GM12878 (cell line): Measurements from ENCODE around the gene ATF2. TPM values are rescaled to one million over a fixed set of nuclear protein-coding genes. Genes with fewer than 3 reads are reported as not detected.
A peak's percentile ranks its signal among the peaks of the same experiment; 100 is the strongest.

Source experiments
- BHLHE40 ChIP-seq, 2 experiments: fragments of 450-650 bp in 1 of 2; IDR thresholded peaks; 2 replicates each; pipeline ENCODE4 v1.6.1; 2011 to 2017; ENCODE audit warnings: low read depth in 2 of 2, borderline replicate concordance in 1 of 2, improper control_type of control experiment in 1 of 2, low read length in 1 of 2, mild to moderate bottlenecking in 1 of 2
- BMI1 ChIP-seq: fragments of 450-650 bp; IDR thresholded peaks from 2 replicates; pipeline ENCODE4 v1.6.1; 2016; ENCODE audit warnings: mild to moderate bottlenecking, moderate library complexity, borderline replicate concordance
- CBX3 ChIP-seq: fragments of 200-600 bp; sonication (generic); IDR thresholded peaks from 2 replicates; pipeline ENCODE4 v1.6.1; 2016; ENCODE audit warnings: low read depth, borderline replicate concordance
- CEBPZ ChIP-seq: fragments of 150-350 bp; IDR thresholded peaks from 2 replicates; pipeline ENCODE4 v1.6.1; 2016; ENCODE audit warnings: low read depth, low read length
- CHD2 ChIP-seq: IDR thresholded peaks from 2 replicates; pipeline ENCODE4 v1.6.1; 2011; ENCODE audit warnings: low read depth, low read length, improper control_type of control experiment, borderline replicate concordance
- CREM ChIP-seq: IDR thresholded peaks from 2 replicates; pipeline ENCODE4 v1.6.1; 2014; ENCODE audit warnings: antibody characterized with exemption, low read depth
- EGR1 ChIP-seq, 2 experiments: IDR thresholded peaks; 1 replicate in 1 of 2; 2 replicates in 1 of 2; pipeline ENCODE4 v1.6.1; 2011 to 2012; ENCODE audit warnings: low read depth in 2 of 2, low read length in 2 of 2, borderline replicate concordance in 1 of 2, mild to moderate bottlenecking in 1 of 2, moderate library complexity in 1 of 2
- EP300 ChIP-seq, 2 experiments: fragments of 150-350 bp in 1 of 2; IDR thresholded peaks; 2 replicates each; pipeline ENCODE4 v1.6.1; 2011 to 2012; ENCODE audit warnings: low read depth in 2 of 2, low read length in 2 of 2, borderline replicate concordance in 1 of 2, improper control_type of control experiment in 1 of 2, inconsistent platforms in 1 of 2; ENCODE audit not compliant: control insufficient read depth in 1 of 2
- JUND ChIP-seq: IDR thresholded peaks from 2 replicates; pipeline ENCODE4 v1.6.1; 2012; ENCODE audit warnings: low read depth, mild to moderate bottlenecking, low read length, improper control_type of control experiment, moderate library complexity
- MYB ChIP-seq: fragments of 150-350 bp; IDR thresholded peaks from 2 replicates; pipeline ENCODE4 v1.6.1; 2014; ENCODE audit warnings: mild to moderate bottlenecking, low read depth, low read length, borderline replicate concordance
- POU2F2 ChIP-seq: IDR thresholded peaks from 3 replicates; pipeline ENCODE4 v1.6.1; 2011; ENCODE audit warnings: low read depth, mild to moderate bottlenecking, low read length, borderline replicate concordance
- SP1 ChIP-seq: IDR thresholded peaks from one replicate; pipeline ENCODE4 v1.6.1; 2011; ENCODE audit warnings: low read depth, low read length
- SREBF2 ChIP-seq: IDR thresholded peaks from 2 replicates; pipeline ENCODE4 v1.6.1; 2012; ENCODE audit warnings: mild to moderate bottlenecking, low read length
- ZBED1 ChIP-seq: IDR thresholded peaks from 2 replicates; pipeline ENCODE4 v1.6.1; 2016; ENCODE audit warnings: borderline replicate concordance
- ZNF24 ChIP-seq: fragments of 450-650 bp; IDR thresholded peaks from 2 replicates; pipeline ENCODE4 v1.6.1; 2017; ENCODE audit warnings: antibody characterized with exemption, mild to moderate bottlenecking
- ZNF274 ChIP-seq: IDR thresholded peaks from one replicate; pipeline ENCODE4 v1.8.0; 2011; ENCODE audit not compliant: insufficient read length, insufficient read depth
- ZNF592 ChIP-seq: fragments of 450-650 bp; IDR thresholded peaks from 2 replicates; pipeline ENCODE4 v1.6.1; 2017; ENCODE audit warnings: mild to moderate bottlenecking, moderate library complexity
- polyA plus RNA-seq, 11 experiments: library from polyadenylated mRNA; depleted of rRNA in 4 of 11; unstranded in 6 of 11; stranded (reverse) in 5 of 11; fragments of >200 nt; fragmentation: Nextera tagmentation in 4 of 11; fragmentation: Illumina TruSeq in 1 of 11; extraction: Ambion mirVana in 4 of 11; extraction: Trizol in 1 of 11; gene quantifications; 1 replicate in 1 of 11; 2 replicates in 10 of 11; pipeline versions ENCODE4 v1.2.1 to v1.2.3, GENCODE V29; 2011 to 2016; ENCODE audit warnings: inconsistent platforms in 2 of 11, missing spikeins in 2 of 11, low read depth in 1 of 11
- total RNA-seq, 4 experiments: library from RNA; depleted of rRNA in 3 of 4; stranded (reverse); fragments of >200 nt in 3 of 4; fragmentation: Illumina TruSeq in 1 of 4; extraction: Trizol in 1 of 4; gene quantifications; 2 replicates each; pipeline versions ENCODE4 v1.2.1 to v1.2.3, GENCODE V29; 2013 to 2021
- TF ChIP-seq, protein P1 (sequence below): fragments of 450-650 bp; IDR thresholded peaks from 2 replicates; pipeline ENCODE4 v1.6.1; 2017; ENCODE audit warnings: mild to moderate bottlenecking, moderate library complexity

Gene ATF2
- total and polyA plus RNA-seq, 10 of the 15 experiments (the other 5 are each of a cell fraction or from before 2014, with no cell fraction given), result 10.3 to 78.0 (median 36.0) TPM

- TF ChIP-seq, protein P1, sequence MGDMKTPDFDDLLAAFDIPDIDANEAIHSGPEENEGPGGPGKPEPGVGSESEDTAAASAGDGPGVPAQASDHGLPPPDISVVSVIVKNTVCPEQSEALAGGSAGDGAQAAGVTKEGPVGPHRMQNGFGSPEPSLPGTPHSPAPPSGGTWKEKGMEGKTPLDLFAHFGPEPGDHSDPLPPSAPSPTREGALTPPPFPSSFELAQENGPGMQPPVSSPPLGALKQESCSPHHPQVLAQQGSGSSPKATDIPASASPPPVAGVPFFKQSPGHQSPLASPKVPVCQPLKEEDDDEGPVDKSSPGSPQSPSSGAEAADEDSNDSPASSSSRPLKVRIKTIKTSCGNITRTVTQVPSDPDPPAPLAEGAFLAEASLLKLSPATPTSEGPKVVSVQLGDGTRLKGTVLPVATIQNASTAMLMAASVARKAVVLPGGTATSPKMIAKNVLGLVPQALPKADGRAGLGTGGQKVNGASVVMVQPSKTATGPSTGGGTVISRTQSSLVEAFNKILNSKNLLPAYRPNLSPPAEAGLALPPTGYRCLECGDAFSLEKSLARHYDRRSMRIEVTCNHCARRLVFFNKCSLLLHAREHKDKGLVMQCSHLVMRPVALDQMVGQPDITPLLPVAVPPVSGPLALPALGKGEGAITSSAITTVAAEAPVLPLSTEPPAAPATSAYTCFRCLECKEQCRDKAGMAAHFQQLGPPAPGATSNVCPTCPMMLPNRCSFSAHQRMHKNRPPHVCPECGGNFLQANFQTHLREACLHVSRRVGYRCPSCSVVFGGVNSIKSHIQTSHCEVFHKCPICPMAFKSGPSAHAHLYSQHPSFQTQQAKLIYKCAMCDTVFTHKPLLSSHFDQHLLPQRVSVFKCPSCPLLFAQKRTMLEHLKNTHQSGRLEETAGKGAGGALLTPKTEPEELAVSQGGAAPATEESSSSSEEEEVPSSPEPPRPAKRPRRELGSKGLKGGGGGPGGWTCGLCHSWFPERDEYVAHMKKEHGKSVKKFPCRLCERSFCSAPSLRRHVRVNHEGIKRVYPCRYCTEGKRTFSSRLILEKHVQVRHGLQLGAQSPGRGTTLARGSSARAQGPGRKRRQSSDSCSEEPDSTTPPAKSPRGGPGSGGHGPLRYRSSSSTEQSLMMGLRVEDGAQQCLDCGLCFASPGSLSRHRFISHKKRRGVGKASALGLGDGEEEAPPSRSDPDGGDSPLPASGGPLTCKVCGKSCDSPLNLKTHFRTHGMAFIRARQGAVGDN, result no peak
- TF ChIP-seq BHLHE40 (IDR thresholded peaks at IDR 0.05; ENCODE audit: borderline replicate concordance in 1 of 2, low read depth in 2 of 2, low read length in 1 of 2) (peak in 1 of 2 experiments; percentile 57; a peak in 2 of 4 replicates), POU2F2 (peak; percentile 74; the same call in 1 of the 3 replicates), CEBPZ (no peak), EGR1 (IDR thresholded peaks at IDR 0.05; ENCODE audit: borderline replicate concordance in 1 of 2, low read depth in 2 of 2, low read length in 2 of 2) (peak in 1 of 2 experiments; percentile 64; a peak in 1 of 3 replicates), CBX3 (no peak), SREBF2 (no peak), CHD2 (peak; percentile 99), ZBED1 (peak; percentile 23; the same call in 1 of the 2 replicates), EP300 (IDR thresholded peaks at IDR 0.05; ENCODE audit: borderline replicate concordance in 1 of 2, control insufficient read depth in 1 of 2, low read depth in 2 of 2, low read length in 2 of 2) (no peak), ZNF592 (no peak), ZNF24 (no peak), ZNF274 (no peak), SP1 (peak; percentile 65), JUND (no peak), CREM (peak; percentile 49), MYB (no peak), BMI1 (no peak)
Measured at GRCh38 chr2:175167792-175168563, at the start of gene ATF2 (continued).
